ENCODE measurements around the gene AHCYL2. TPM values are rescaled to one million over a fixed set of nuclear protein-coding genes. Genes with fewer than 3 reads are reported as not detected.
A peak's percentile ranks its signal among the peaks of the same experiment; 100 is the strongest.

Gene AHCYL2
- 1 to 10 TPM; 3.8 to 5.5 TPM for polyA plus RNA-seq

DNA sequence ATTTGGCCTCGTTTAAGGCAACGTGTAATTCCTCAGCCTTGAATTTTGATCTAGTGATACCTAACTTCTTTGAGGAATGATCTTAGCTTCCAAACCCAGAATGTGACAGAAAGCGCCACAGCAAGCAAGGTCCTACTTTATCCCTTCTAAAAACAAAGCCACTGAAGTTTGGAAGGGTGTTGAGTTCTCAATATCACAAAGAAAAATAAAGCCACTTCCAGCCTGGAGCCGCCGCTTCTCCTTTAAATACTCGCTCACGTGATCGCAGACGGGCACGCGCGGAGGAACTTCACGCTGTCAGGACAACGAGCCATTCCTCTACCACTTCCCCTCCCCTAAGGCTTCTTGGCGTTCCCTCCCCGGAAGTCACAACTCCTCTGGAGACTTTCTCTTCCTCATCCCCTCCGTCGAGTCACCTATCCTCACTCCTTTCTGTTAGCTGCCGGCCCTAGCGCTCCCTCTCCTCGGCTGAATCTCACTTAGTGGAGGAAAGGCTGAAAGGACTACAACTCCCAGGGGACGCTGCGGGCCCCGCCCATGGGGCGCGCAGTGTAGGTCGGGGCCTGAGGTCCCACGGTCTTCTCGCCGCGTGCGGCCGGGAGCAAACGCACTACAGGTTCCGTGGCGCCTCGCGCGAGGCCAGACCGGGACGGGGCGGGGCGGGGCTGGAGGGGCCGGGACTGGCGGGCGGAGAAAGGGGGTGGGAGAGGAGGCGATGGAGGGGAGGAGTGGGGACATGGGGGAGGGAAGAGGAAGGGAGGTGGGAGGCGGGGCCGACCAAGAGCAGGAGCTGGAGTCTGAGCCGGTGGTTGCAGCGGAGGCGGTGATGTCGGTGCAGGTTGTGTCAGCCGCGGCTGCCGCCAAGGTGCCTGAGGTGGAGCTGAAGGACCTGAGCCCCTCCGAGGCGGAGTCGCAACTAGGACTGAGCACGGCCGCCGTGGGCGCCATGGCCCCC is at the start of gene AHCYL2:
Gene AHCYL2, plus strand, starts transcription at position 780 of the 955 bp plus-strand sequence.
- Histone ChIP-seq H3K4me3 (ENCODE audit: low read depth in 1 of 2, low read length in 2 of 2) (peak within 1 kb of the TSS; percentile 86 to 88), H3K27me3 (ENCODE audit: control insufficient read depth in 1 of 2, insufficient read depth in 2 of 2, low read length in 2 of 2) (no peaks in the 10 kb centered on the region), H3K36me3 (ENCODE audit: control insufficient read depth in 2 of 2, insufficient read depth in 2 of 2, low read length in 1 of 2) (no peaks in the 10 kb centered on the region), H3K4me1 (ENCODE audit: control insufficient read depth in 2 of 2, insufficient read depth in 2 of 2, low read length in 1 of 2) (no peaks in the 10 kb centered on the region), H3K27ac (ENCODE audit: low read depth in 2 of 2, low read length in 1 of 2) (peak within 1 kb of the TSS; percentile 92 to 97), H3K9me3 (ENCODE audit: control insufficient read depth in 2 of 2, insufficient read depth in 1 of 2, low read depth in 1 of 2, low read length in 1 of 2) (no peaks in the 10 kb centered on the region)
- 1% methylated on average over 52 to 63 of the region's 63 CpGs for WGBS, 2 donors

DNA sequence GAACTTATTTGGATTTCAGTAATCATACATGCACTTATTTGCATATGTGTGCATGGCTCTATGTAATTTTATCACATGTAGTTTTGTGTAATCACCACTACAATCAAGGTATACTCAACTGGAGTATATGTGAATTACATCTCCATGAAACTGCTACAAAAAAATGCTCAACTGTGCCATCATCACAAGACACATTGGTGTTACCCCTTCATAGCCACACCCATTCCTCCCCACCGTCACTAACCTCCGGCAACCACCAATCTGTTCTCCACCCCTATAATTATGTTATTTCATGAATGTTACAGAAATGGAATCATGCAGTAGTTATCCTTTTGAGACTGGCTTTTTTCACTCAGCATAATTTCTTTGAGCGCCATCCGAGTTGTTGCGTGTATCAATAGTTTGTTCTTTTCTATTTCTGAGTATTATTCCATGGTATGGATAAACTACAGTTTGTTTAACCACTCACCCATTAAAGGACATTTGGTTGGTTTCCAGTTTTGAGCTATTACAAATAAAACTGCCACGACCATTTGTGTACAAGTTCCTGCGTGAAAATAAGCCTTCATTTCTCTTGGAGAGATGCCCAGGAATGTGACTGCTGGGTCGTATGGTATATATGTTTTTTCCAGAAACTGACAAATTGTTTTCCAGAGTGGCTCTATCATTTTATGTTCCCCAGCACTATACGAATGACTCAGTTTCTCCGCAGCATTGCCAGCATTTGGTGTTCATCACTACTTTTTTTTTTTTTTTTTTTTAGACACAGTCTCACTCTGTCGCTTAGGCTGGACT is 47.7 kb upstream of the AHCYL2 start:
- no peaks in the 10 kb centered on the region for H3K9me3 ChIP-seq (ENCODE audit: control insufficient read depth in 2 of 2, insufficient read depth in 1 of 2, low read depth in 1 of 2, low read length in 1 of 2)
- no peak overlapping the region for H3K4me3 ChIP-seq (ENCODE audit: low read depth in 1 of 2, low read length in 2 of 2)
- no peak overlapping the region for H3K27ac ChIP-seq (ENCODE audit: low read depth in 2 of 2, low read length in 1 of 2)
- no peaks in the 10 kb centered on the region for H3K4me1 ChIP-seq (ENCODE audit: control insufficient read depth in 2 of 2, insufficient read depth in 2 of 2, low read length in 1 of 2)
- no peaks in the 10 kb centered on the region for H3K36me3 ChIP-seq (ENCODE audit: control insufficient read depth in 2 of 2, insufficient read depth in 2 of 2, low read length in 1 of 2)
- 35 to 37% methylated on average over 11 of the region's 11 CpGs for WGBS, 2 donors
- H3K27me3 ChIP-seq (ENCODE audit: control insufficient read depth in 1 of 2, insufficient read depth in 2 of 2, low read length in 2 of 2): no peaks in the 10 kb centered on the region

- Histone ChIP-seq H3K9me3 (ENCODE audit: control insufficient read depth in 2 of 2, insufficient read depth in 1 of 2, low read depth in 1 of 2, low read length in 1 of 2) (no peaks in the 10 kb centered on the region), H3K27me3 (ENCODE audit: control insufficient read depth in 1 of 2, insufficient read depth in 2 of 2, low read length in 2 of 2) (no peaks in the 10 kb centered on the region)
Measured at GRCh38 chr7:129184981-129185670, 39.7 kb upstream of the AHCYL2 start.

GRCh38 chr7:129186749-129187260 is 38.0 kb upstream of the AHCYL2 start:
- WGBS, 2 donors: 91 to 94% methylated on average over 6 of the region's 6 CpGs
- no peaks in the 10 kb centered on the region for H3K27me3 ChIP-seq (ENCODE audit: control insufficient read depth in 1 of 2, insufficient read depth in 2 of 2, low read length in 2 of 2)
- no peak overlapping the region for H3K27ac ChIP-seq (ENCODE audit: low read depth in 2 of 2, low read length in 1 of 2)

More at GRCh38 chr7:129184981-129185670, 39.7 kb upstream of the AHCYL2 start:
- Histone ChIP-seq H3K27ac (ENCODE audit: low read depth in 2 of 2, low read length in 1 of 2) (peak overlapping the region; percentile 67 to 68), H3K4me1 (ENCODE audit: control insufficient read depth in 2 of 2, insufficient read depth in 2 of 2, low read length in 1 of 2) (peaks cover 0 to 8% of the 10 kb centered on the region in 2 donors), H3K4me3 (ENCODE audit: low read depth in 1 of 2, low read length in 2 of 2) (no peak overlapping the region), H3K36me3 (ENCODE audit: control insufficient read depth in 2 of 2, insufficient read depth in 2 of 2, low read length in 1 of 2) (no peaks in the 10 kb centered on the region)
- WGBS, 2 donors: 48 to 52% methylated on average over 6 of the region's 6 CpGs

GRCh38 chr7:129187681-129188371 is 37.0 kb upstream of the AHCYL2 start:
- 24 to 28% methylated on average over 14 of the region's 14 CpGs for WGBS, 2 donors
- Histone ChIP-seq H3K27ac (ENCODE audit: low read depth in 2 of 2, low read length in 1 of 2) (no peak overlapping the region), H3K36me3 (ENCODE audit: control insufficient read depth in 2 of 2, insufficient read depth in 2 of 2, low read length in 1 of 2) (no peaks in the 10 kb centered on the region), H3K4me1 (ENCODE audit: control insufficient read depth in 2 of 2, insufficient read depth in 2 of 2, low read length in 1 of 2) (peaks cover 0 to 8% of the 10 kb centered on the region in 2 donors), H3K4me3 (ENCODE audit: low read depth in 1 of 2, low read length in 2 of 2) (peak overlapping the region; percentile 61 to 63), H3K9me3 (ENCODE audit: control insufficient read depth in 2 of 2, insufficient read depth in 1 of 2, low read depth in 1 of 2, low read length in 1 of 2) (no peaks in the 10 kb centered on the region), H3K27me3 (ENCODE audit: control insufficient read depth in 1 of 2, insufficient read depth in 2 of 2, low read length in 2 of 2) (no peaks in the 10 kb centered on the region)

More at GRCh38 chr7:129186749-129187260, 38.0 kb upstream of the AHCYL2 start:
- H3K36me3 ChIP-seq (ENCODE audit: control insufficient read depth in 2 of 2, insufficient read depth in 2 of 2, low read length in 1 of 2): no peaks in the 10 kb centered on the region
- H3K4me3 ChIP-seq (ENCODE audit: low read depth in 1 of 2, low read length in 2 of 2): no peak overlapping the region
- H3K9me3 ChIP-seq (ENCODE audit: control insufficient read depth in 2 of 2, insufficient read depth in 1 of 2, low read depth in 1 of 2, low read length in 1 of 2): no peaks in the 10 kb centered on the region
- H3K4me1 ChIP-seq (ENCODE audit: control insufficient read depth in 2 of 2, insufficient read depth in 2 of 2, low read length in 1 of 2): peaks cover 0 to 8% of the 10 kb centered on the region in 2 donors

DNA sequence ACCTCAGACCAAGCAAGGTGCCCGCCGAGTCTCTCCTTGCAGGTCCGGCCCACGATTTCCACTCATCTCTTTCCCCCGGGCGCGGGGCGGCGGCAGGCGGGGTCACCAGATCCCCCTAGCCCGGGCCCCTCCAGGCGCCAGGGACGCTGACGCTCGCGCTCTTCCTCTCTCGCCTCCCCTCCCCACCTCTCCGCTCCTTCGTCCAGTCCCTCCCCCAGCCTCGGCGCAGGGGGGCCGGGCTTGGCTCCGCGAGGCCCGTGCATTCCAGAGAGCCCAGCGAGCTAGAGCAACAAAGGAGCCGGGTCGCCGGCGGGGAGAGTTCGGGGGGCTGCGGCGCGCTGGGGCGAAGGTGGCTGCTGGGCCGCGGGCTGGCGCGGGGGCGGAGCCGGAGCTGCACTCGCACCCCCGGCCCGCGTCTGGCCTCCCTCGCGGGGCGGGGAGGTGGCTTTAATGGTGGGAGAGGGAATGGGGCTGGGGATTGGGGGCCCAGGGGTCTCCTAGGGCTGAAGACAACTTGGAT is 36.4 kb upstream of the AHCYL2 start, which contains the start of gene SMO:
Gene SMO, plus strand, starts transcription at position 262 of the 520 bp plus-strand sequence. CDS start 519 bp downstream, outside the sequence.
- 2% methylated on average over 42 to 48 of the region's 48 CpGs for WGBS, 2 donors
- Histone ChIP-seq H3K4me1 (ENCODE audit: control insufficient read depth in 2 of 2, insufficient read depth in 2 of 2, low read length in 1 of 2) (peaks cover 0 to 8% of the 10 kb centered on the region in 2 donors), H3K9me3 (ENCODE audit: control insufficient read depth in 2 of 2, insufficient read depth in 1 of 2, low read depth in 1 of 2, low read length in 1 of 2) (no peaks in the 10 kb centered on the region), H3K27me3 (ENCODE audit: control insufficient read depth in 1 of 2, insufficient read depth in 2 of 2, low read length in 2 of 2) (no peaks in the 10 kb centered on the region), H3K4me3 (ENCODE audit: low read depth in 1 of 2, low read length in 2 of 2) (peak within 1 kb of the TSS; percentile 61 to 63), H3K27ac (ENCODE audit: low read depth in 2 of 2, low read length in 1 of 2) (no peak within 1 kb of the TSS), H3K36me3 (ENCODE audit: control insufficient read depth in 2 of 2, insufficient read depth in 2 of 2, low read length in 1 of 2) (no peaks in the 10 kb centered on the region)

- no peaks in the 10 kb centered on the region for H3K9me3 ChIP-seq (ENCODE audit: control insufficient read depth in 2 of 2, insufficient read depth in 1 of 2, low read depth in 1 of 2, low read length in 1 of 2)
- peaks cover 0 to 8% of the 10 kb centered on the region in 2 donors for H3K4me1 ChIP-seq (ENCODE audit: control insufficient read depth in 2 of 2, insufficient read depth in 2 of 2, low read length in 1 of 2)
- H3K27ac ChIP-seq (ENCODE audit: low read depth in 2 of 2, low read length in 1 of 2): no peak overlapping the region
- 1 to 2% methylated on average over 75 to 83 of the region's 83 CpGs for WGBS, 2 donors
- H3K4me3 ChIP-seq (ENCODE audit: low read depth in 1 of 2, low read length in 2 of 2): peak overlapping the region; percentile 61 to 63
- no peaks in the 10 kb centered on the region for H3K36me3 ChIP-seq (ENCODE audit: control insufficient read depth in 2 of 2, insufficient read depth in 2 of 2, low read length in 1 of 2)
- no peaks in the 10 kb centered on the region for H3K27me3 ChIP-seq (ENCODE audit: control insufficient read depth in 1 of 2, insufficient read depth in 2 of 2, low read length in 2 of 2)
Measured at GRCh38 chr7:129188892-129189660, 35.8 kb upstream of the AHCYL2 start.

- Histone ChIP-seq H3K27ac (ENCODE audit: low read depth in 2 of 2, low read length in 1 of 2) (no peak overlapping the region), H3K9me3 (ENCODE audit: control insufficient read depth in 2 of 2, insufficient read depth in 1 of 2, low read depth in 1 of 2, low read length in 1 of 2) (no peaks in the 10 kb centered on the region), H3K4me1 (ENCODE audit: control insufficient read depth in 2 of 2, insufficient read depth in 2 of 2, low read length in 1 of 2) (peaks cover 0 to 6% of the 10 kb centered on the region in 2 donors), H3K4me3 (ENCODE audit: low read depth in 1 of 2, low read length in 2 of 2) (peak overlapping the region; percentile 61 to 63), H3K36me3 (ENCODE audit: control insufficient read depth in 2 of 2, insufficient read depth in 2 of 2, low read length in 1 of 2) (no peaks in the 10 kb centered on the region), H3K27me3 (ENCODE audit: control insufficient read depth in 1 of 2, insufficient read depth in 2 of 2, low read length in 2 of 2) (no peaks in the 10 kb centered on the region)
- WGBS, 2 donors: 30 to 41% methylated on average over 13 of the region's 13 CpGs
Measured at GRCh38 chr7:129189661-129190310, 35.0 kb upstream of the AHCYL2 start.

Measured in esophagus (tissue), 2 donors.